Measurements from ENCODE around the gene ST14. TPM values are rescaled to one million over a fixed set of nuclear protein-coding genes. Genes with fewer than 3 reads are reported as not detected.
A peak's percentile ranks its signal among the peaks of the same experiment; 100 is the strongest.

The ST14 gene
- 100 to 1,000 TPM; 109 to 225 (median 141) TPM for total RNA-seq

- TF ChIP-seq POLR2A (IDR thresholded peaks at IDR 0.05), result peak in 3 of 4 donors; percentile 78 to 79 (median 78)
- no peak for TF ChIP-seq CTCF (IDR thresholded peaks at IDR 0.05)
- peaks cover 0 to 46% (median 0%) of the 10 kb centered on the region in 4 donors for H3K27me3 ChIP-seq
- H3K27ac ChIP-seq, result peak within 1 kb of the TSS; percentile 82 to 98 (median 94)
- H3K4me3 ChIP-seq, result peak within 1 kb of the TSS; percentile 57 to 89 (median 72)
- intact Hi-C loops (cut with DNase I), result no loop called here
- H3K9me3 ChIP-seq, result no peaks in the 10 kb centered on the region
- 0% methylated on average over 10 of the region's 89 CpGs; no CpG with 5 or more reads in 1 of the 2 donors for WGBS, 2 donors
- no peak for DNase-seq
- peaks cover 31 to 86% (median 32%) of the 10 kb centered on the region in 3 donors for H3K4me1 ChIP-seq
- no peaks in the 10 kb centered on the region for H3K36me3 ChIP-seq
Observed at GRCh38 chr11:130159657-130160497, at the start of gene ST14. TSS of gene ST14 (plus strand) at chr11:130159782. CDS start at chr11:130159980, 198 bp downstream.

GRCh38 chr11:130110339-130111108, 49.1 kb upstream of the ST14 start:
- Histone ChIP-seq H3K4me3 (no peak overlapping the region), H3K4me1 (peaks cover 0 to 9% (median 0%) of the 10 kb centered on the region in 3 donors), H3K36me3 (peaks cover 0 to 46% (median 9%) of the 10 kb centered on the region in 3 donors), H3K27me3 (no peaks in the 10 kb centered on the region), H3K9me3 (no peaks in the 10 kb centered on the region), H3K27ac (no peak overlapping the region)
- TF ChIP-seq CTCF (IDR thresholded peaks at IDR 0.05) (no peak), POLR2A (IDR thresholded peaks at IDR 0.05) (no peak)
- 89 to 92% methylated on average over 7 of the region's 7 CpGs for WGBS, 2 donors
- no peak for DNase-seq
- intact Hi-C loops (cut with DNase I), result no loop called here

- H3K9me3 ChIP-seq, result no peaks in the 10 kb centered on the region
- no peak for DNase-seq
- TF ChIP-seq POLR2A (IDR thresholded peaks at IDR 0.05) (no peak), CTCF (IDR thresholded peaks at IDR 0.05) (no peak)
- no peaks in the 10 kb centered on the region for H3K27me3 ChIP-seq
- intact Hi-C loops (cut with DNase I), result no loop called here
- 93% methylated on average over 10 of the region's 10 CpGs for WGBS, 2 donors
- peaks cover 0 to 11% (median 0%) of the 10 kb centered on the region in 3 donors for H3K4me1 ChIP-seq
- H3K4me3 ChIP-seq, result no peak overlapping the region
- peaks cover 0 to 54% (median 9%) of the 10 kb centered on the region in 3 donors for H3K36me3 ChIP-seq
- H3K27ac ChIP-seq, result no peak overlapping the region
Observed at GRCh38 chr11:130112071-130112830, 47.3 kb upstream of the ST14 start.

GRCh38 chr11:130114281-130114680, 45.3 kb upstream of the ST14 start:
- no peak overlapping the region for H3K27ac ChIP-seq
- no peaks in the 10 kb centered on the region for H3K9me3 ChIP-seq
- H3K4me1 ChIP-seq, result peaks cover 0 to 22% (median 0%) of the 10 kb centered on the region in 3 donors
- intact Hi-C loops (cut with DNase I), result no loop called here
- H3K27me3 ChIP-seq, result no peaks in the 10 kb centered on the region
- no peak overlapping the region for H3K4me3 ChIP-seq
- no peak for DNase-seq
- WGBS, 2 donors, result 89 to 91% methylated on average over 5 of the region's 5 CpGs
- peaks cover 0 to 70% (median 9%) of the 10 kb centered on the region in 3 donors for H3K36me3 ChIP-seq
- TF ChIP-seq CTCF (IDR thresholded peaks at IDR 0.05) (no peak), POLR2A (IDR thresholded peaks at IDR 0.05) (no peak)

All from esophagus squamous epithelium (tissue), 5 donors.